MCF 10A (cell line): ENCODE results near the gene P2RX3. TPM values are rescaled to one million over a fixed set of nuclear protein-coding genes. Genes with fewer than 3 reads are reported as not detected.

Experiments used
- BruUV-seq: library from RNA; stranded (reverse); fragments of 400-500 nt; replicated peaks from 2 replicates; lab custom pipeline; 2021; lab: Mats Ljungman, UMichigan
- CTCF ChIA-PET: fragments of 300-600 bp; sonication (Branson Sonifier 250); formaldehyde crosslinking; extraction: SDS; loops from one replicate; lab custom pipeline; 2021; ENCODE audit warnings: antibody characterized with exemption, inconsistent platforms; lab: Yijun Ruan, JAX
- POLR2A ChIA-PET: fragments of 300-600, 350-650 bp; sonication (Branson Sonifier 250); formaldehyde crosslinking; extraction: SDS; loops from one replicate; lab custom pipeline; 2020; ENCODE audit warnings: antibody characterized with exemption, inconsistent platforms; lab: Yijun Ruan, JAX
- DNase-seq: peaks from one replicate; pipeline ENCODE4 v3.0.0-alpha.2; 2018; ENCODE audit not compliant: unreplicated experiment
- H3K27ac Mint-ChIP-seq: one replicate; pipeline ENCODE4 v1.8.0; 2022; ENCODE audit warnings: mild to moderate bottlenecking, low read depth, mixed read lengths; ENCODE audit not compliant: unreplicated experiment
- H3K27me3 Mint-ChIP-seq: one replicate; pipeline ENCODE4 v1.8.0; 2022; ENCODE audit warnings: mixed read lengths; ENCODE audit not compliant: insufficient read depth, unreplicated experiment
- H3K36me3 Mint-ChIP-seq: one replicate; pipeline ENCODE4 v1.8.0; 2022; ENCODE audit warnings: mild to moderate bottlenecking, moderate library complexity, mixed read lengths; ENCODE audit not compliant: insufficient read depth, unreplicated experiment
- H3K4me1 Mint-ChIP-seq: one replicate; pipeline ENCODE4 v1.8.0; 2022; ENCODE audit warnings: mixed read lengths; ENCODE audit not compliant: insufficient read depth, unreplicated experiment
- H3K4me3 Mint-ChIP-seq: one replicate; pipeline ENCODE4 v1.8.0; 2022; ENCODE audit warnings: mild to moderate bottlenecking, moderate library complexity, mixed read lengths; ENCODE audit not compliant: unreplicated experiment
- H3K9me3 Mint-ChIP-seq: one replicate; pipeline ENCODE4 v1.8.0; 2022; ENCODE audit warnings: mixed read lengths; ENCODE audit not compliant: unreplicated experiment
- intact Hi-C: fragments of 100-400 bp; cut with micrococcal nuclease; formaldehyde crosslinking; loops from 2 replicates; pipeline ENCODE4 v1.14.1; 2022
- total RNA-seq: library from RNA; stranded (reverse); gene quantifications from 2 replicates; pipeline ENCODE4 v1.2.3, GENCODE V29; 2022
- TF ChIP-seq, protein P1 (sequence below): fragments of 200-600 bp; IDR thresholded peaks from one replicate; pipeline ENCODE4 v1.8.0; 2022; ENCODE audit warnings: antibody characterized with exemption, mild to moderate bottlenecking; ENCODE audit not compliant: unreplicated experiment

P2RX3 gene
- total RNA-seq, 1 experiment from 2014 or later: not detected

DNA sequence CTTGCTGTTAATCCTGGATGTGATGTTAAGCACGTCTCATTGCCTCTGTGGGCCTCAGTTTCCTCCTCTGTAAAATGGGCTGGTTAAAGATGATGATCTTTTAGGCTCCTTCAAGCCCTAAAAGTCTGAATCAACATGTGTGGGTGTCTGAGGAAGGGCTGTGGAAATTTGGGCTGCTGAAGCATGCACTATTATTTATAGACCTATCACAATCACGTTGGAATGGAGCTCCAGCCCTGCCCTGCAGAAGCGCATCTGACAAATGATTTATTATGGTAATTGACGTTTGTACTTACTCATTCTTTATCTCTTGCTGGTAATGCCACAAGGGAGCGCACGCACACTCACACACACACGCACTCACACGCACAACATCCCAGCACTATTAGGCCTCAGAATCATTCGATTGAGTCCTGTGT is 20.4 kb downstream of the P2RX3 start:
- POLR2A ChIA-PET: no interaction called here
- Mint-ChIP-seq H3K4me1 (no peaks in the 10 kb centered on the region), H3K27ac (no peak overlapping the region), H3K4me3 (no peak overlapping the region), H3K36me3 (no peaks in the 10 kb centered on the region), H3K27me3 (no peaks in the 10 kb centered on the region), H3K9me3 (no peaks in the 10 kb centered on the region)
- no peak for DNase-seq
- intact Hi-C loops: no loop called here
- CTCF ChIA-PET: interaction anchor here (1.9 to 9.3 kb wide), 2 partner anchors 11 to 135 kb away, joined by 8 to 84 read pairs; no protein-coding TSS in a partner anchor
- BruUV-seq: no TSS peak
- TF ChIP-seq, protein P1, sequence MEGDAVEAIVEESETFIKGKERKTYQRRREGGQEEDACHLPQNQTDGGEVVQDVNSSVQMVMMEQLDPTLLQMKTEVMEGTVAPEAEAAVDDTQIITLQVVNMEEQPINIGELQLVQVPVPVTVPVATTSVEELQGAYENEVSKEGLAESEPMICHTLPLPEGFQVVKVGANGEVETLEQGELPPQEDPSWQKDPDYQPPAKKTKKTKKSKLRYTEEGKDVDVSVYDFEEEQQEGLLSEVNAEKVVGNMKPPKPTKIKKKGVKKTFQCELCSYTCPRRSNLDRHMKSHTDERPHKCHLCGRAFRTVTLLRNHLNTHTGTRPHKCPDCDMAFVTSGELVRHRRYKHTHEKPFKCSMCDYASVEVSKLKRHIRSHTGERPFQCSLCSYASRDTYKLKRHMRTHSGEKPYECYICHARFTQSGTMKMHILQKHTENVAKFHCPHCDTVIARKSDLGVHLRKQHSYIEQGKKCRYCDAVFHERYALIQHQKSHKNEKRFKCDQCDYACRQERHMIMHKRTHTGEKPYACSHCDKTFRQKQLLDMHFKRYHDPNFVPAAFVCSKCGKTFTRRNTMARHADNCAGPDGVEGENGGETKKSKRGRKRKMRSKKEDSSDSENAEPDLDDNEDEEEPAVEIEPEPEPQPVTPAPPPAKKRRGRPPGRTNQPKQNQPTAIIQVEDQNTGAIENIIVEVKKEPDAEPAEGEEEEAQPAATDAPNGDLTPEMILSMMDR: no peak

DNA sequence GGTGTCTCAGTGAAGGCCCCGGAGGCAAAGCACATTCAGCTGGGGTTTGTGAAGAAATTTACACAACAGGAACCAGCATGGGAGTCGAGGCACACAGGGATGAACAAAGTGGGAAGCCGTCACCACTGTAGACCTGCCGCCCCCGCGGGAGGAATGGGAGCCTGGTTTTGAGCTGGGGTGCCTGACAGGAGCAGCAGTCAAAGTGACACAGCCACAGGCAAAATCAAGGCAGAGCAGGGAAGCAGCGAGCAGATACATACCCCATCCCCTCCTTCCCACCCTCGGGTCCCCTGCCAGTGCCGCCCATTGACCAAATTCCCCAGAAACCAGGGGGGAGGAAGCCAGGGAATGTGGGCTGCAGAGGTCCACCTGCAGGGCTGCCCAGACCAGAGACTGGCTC is 20.8 kb downstream of the P2RX3 start:
- DNase-seq: no peak
- ChIA-PET CTCF (interaction anchor here (0.6 to 9.3 kb wide), 4 partner anchors 11 to 285 kb away, joined by 3 to 84 read pairs (median 6); no protein-coding TSS in a partner anchor), POLR2A (no interaction called here)
- H3K27ac Mint-ChIP-seq: no peak overlapping the region
- no peaks in the 10 kb centered on the region for H3K36me3 Mint-ChIP-seq
- no peaks in the 10 kb centered on the region for H3K27me3 Mint-ChIP-seq
- no TSS peak for BruUV-seq
- no peak overlapping the region for H3K4me3 Mint-ChIP-seq
- TF ChIP-seq, protein P1: no peak
- intact Hi-C loops: no loop called here
- H3K9me3 Mint-ChIP-seq: no peaks in the 10 kb centered on the region
- no peaks in the 10 kb centered on the region for H3K4me1 Mint-ChIP-seq

DNA sequence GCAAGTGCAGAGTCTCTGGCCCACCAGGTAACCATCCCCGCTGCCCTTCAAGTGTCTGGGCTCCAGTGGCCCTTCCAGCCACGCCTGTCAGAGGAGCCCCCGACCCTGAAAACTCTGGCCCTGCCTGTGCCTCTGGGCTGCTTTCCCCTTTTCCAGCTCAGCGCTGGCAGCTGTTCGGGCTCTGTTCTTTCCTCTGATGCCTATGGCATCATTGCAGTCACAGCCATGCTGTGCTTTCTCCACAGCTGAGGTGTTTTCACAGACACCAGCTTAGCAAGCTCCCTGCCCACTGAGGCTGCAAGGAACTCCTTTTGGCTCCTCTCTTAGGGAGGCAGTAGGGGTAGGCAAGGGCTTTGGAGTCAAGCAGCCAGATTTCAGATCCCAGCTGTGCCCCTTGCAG is 21.2 kb downstream of the P2RX3 start:
- no peaks in the 10 kb centered on the region for H3K36me3 Mint-ChIP-seq
- CTCF ChIA-PET: interaction anchor here (0.6 to 9.3 kb wide), 7 partner anchors 9 to 285 kb away, joined by 3 to 84 read pairs (median 3); no protein-coding TSS in a partner anchor
- POLR2A ChIA-PET: no interaction called here

DNA sequence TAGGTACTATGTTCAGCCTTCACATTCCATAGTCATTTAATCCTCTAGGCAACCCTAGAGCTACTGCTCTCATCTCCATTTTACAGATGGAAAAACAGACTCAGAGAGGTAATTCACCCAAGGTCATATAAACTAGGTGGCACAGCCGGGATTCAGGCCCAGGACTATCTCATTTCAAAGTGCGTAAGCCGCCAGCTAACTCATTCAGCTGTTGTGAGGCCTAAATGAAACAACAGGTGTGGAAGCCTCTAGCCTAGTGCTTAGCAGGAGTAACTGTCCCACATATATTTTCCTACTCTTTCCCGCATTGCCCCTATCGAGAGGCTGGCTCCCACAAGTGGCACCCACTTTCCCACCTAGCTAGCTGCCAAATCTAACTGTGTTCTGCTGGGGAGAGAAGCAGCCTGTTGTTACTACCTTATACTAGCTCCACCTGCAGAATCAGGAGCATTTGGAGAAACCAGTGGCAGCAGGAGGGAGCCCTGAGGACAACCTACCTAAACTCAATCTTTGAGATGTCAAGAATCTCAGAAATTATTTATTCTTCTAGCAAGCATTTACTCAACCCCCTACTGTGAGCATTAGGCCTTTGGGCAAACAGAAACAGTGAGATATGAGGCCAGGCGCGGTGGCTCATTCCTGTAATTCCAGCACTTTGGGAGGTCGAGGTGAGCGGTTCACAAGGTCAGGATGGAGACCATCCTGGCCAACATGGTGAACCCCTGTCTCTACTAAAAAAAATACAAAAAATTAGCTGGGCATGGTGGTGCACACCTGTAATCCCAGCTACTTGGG is 21.9 kb downstream of the P2RX3 start:
- POLR2A ChIA-PET: interaction anchor here (0.6 kb wide), 1 partner anchor 492 kb away, joined by 3 read pairs; no protein-coding TSS in a partner anchor
- H3K27me3 Mint-ChIP-seq: no peaks in the 10 kb centered on the region

More for the DNA sequence above, 21.2 kb downstream of the P2RX3 start:
- no peak for DNase-seq
- Mint-ChIP-seq H3K27me3 (no peaks in the 10 kb centered on the region), H3K9me3 (no peaks in the 10 kb centered on the region), H3K4me1 (no peaks in the 10 kb centered on the region), H3K4me3 (no peak overlapping the region), H3K27ac (no peak overlapping the region)
- BruUV-seq: no TSS peak
- intact Hi-C loops: no loop called here
- TF ChIP-seq, protein P1: no peak

More for the DNA sequence above, 21.9 kb downstream of the P2RX3 start:
- no peak overlapping the region for H3K4me3 Mint-ChIP-seq
- BruUV-seq: no TSS peak
- DNase-seq: no peak
- intact Hi-C loops: no loop called here
- H3K36me3 Mint-ChIP-seq: no peaks in the 10 kb centered on the region
- H3K4me1 Mint-ChIP-seq: no peaks in the 10 kb centered on the region
- no peaks in the 10 kb centered on the region for H3K9me3 Mint-ChIP-seq
- no peak overlapping the region for H3K27ac Mint-ChIP-seq
- TF ChIP-seq, protein P1: no peak
- CTCF ChIA-PET: interaction anchor here (0.6 to 9.3 kb wide), 8 partner anchors 9 to 284 kb away, joined by 3 to 84 read pairs (median 3); no protein-coding TSS in a partner anchor
